HT1080 (cell line): ENCODE measurements around the gene CATSPERE. TPM values are rescaled to one million over a fixed set of nuclear protein-coding genes. Genes with fewer than 3 reads are reported as not detected.
"Not testable (repeated sequence)": the region's sequence is repeated elsewhere in the genome, so short reads cannot be mapped to it uniquely, and the experiment has no call there.

ENCODE experiments used
- DNase-seq: peaks from one replicate; pipeline ENCODE4 v3.0.0-alpha.2; 2015; ENCODE audit warnings: low read depth
- small RNA-seq: library from RNA; depleted of rRNA; stranded (forward); fragments of <200 nt; gene quantifications from one replicate; pipeline ENCODE3, GENCODE V24; 2014
- total RNA-seq: library from RNA; depleted of rRNA; stranded (reverse); fragments of >200 nt; shearing (Covaris generic); gene quantifications from 2 replicates; pipeline ENCODE4 v1.2.3, GENCODE V29; 2014; rRNA removed

Gene CATSPERE
- total RNA-seq, 1 experiment from 2014 or later: 0.10 TPM

DNA sequence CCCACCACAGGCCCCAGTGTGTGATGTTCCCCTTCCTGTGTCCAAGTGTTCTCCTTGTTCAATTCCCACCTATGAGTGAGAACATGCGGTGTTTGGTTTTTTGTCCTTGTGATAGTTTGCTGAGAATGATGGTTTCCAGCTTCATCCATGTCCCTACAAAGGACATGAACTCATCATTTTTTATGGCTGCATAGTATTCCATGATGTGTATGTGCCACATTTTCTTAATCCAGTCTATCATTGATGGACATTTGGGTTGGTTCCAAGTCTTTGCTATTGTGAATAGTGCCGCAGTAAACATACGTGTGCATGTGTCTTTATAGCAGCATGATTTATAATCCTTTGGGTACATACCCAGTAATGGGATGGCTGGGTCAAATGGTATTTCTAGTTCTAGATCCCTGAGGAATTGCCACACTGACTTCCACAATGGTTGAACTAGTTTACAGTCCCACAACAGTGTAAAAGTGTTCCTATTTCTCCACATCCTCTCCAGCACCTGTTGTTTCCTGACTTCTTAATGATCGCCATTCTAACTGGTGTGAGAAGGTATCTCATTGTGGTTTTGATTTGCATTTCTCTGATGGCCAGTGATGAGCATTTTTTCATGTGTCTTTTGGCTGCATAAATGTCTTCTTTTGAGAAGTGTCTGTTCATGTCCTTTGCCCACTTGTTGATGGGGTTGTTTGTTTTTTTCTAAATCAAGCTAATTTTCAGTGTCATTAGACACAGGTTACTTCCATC lies 200.7 kb downstream of the CATSPERE start:
- not testable (repeated sequence) for DNase-seq

DNA sequence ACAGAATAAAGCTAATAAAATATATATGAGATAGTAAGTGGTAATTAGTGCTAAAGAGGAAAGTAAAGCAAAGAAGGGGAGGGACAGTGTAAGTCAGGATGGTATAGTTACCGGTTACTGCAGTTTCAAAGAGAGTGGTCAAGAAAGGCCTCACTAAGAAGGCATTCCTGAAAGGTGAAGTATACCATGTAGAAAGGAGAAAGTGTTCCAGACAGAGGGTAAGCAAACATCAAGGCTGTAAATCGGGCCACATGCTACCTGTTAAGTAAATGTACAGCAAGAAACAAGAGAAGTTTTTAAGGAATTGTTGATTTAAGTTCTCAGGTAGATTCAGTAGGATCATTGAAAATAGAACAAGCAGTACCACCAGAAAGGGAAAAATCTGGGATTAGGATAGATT lies 201.5 kb downstream of the CATSPERE start:
- DNase-seq: no peak

DNA sequence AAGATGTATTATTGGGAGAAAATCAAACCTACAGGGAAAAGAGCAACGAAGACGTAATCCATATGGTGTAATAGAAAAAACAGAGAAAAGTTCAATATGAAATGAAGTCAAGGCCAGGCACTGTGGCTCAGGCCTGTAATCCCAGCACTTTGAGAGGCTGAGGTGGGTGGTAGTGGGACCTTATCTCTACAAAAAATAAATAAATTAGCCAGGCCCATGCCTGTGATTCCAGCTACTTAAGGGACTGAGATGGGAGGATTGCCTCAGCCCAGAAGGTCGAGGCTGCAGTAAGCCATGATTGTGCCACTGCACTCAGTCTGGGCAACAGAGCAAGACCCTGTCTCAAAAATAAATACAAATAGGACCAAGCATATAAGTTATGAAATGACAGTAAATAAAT lies 203.3 kb downstream of the CATSPERE start:
- DNase-seq: no peak

DNA sequence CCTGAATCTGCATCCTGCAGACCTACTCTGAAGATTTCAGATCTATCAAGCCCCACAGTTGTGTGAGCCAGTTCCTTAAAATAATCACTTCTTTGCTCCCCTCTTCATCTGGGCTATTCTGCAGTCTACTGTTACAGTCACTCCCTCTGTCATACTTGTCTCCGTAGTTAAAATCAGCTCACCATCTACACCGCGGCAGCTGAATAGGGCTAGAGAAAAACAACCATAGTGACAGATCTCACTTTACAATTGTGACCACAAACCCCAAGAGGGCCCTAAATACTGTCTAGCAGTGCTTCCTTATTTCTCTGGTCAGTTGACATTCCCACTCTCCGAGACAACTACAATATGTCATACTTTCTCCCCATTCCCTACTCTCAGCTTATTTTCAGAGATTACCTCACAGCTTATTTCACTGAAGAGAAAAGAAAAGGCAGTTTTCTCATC lies 204.7 kb downstream of the CATSPERE start:
- no peak for DNase-seq

DNA sequence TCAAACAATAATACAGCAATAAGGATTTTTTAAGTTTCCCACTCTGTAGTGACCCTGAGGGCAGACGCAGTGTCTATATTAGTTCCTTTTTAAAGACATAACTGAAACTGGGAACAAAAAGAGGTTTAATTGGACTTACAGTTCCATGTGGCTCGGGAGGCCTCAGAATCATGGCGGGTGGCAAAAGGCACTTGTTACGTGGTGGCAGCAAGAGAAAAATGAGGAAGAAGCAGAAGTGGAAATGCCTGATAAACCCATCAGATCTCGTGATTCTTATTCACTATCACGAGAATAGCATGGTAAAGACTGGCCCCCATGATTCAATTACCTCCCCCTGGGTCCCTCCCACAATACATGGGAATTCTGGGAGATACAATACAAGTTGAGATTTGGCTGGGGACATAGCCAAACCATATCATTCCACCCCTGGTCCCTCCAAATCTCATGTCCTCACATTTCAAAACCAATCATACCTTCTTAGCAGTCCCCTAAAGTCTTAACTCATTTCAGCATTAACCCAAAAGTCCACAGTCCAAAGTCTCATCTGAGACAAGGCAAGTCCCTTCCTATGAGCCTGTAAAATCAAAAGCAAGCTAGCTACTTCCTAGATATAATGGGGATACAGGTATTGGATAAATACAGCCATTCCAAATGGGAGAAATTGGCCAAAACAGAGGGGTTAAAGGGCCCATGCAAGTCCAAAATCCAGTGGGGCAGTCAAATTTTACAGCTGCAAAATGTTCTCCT lies 205.8 kb downstream of the CATSPERE start:
- DNase-seq: not testable (repeated sequence)

DNA sequence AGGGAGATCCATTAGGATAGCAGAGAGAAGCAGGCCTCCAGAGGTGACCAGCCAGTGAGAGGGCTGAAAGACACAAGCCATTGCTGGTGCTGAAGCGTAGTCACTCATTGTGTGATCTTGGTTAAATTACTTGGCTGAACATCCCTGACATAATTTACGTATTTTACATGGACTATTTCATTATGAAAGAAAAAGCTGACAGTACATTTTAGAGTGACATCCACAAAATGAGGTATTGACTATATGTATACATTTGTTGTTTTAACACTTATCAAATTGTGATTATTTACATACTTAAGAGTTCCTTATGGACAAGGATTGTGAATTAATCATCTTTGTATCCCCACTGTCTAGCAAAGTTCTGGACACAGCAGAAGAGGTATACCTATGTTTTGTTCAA lies 206.7 kb downstream of the CATSPERE start:
- no peak for DNase-seq

DNA sequence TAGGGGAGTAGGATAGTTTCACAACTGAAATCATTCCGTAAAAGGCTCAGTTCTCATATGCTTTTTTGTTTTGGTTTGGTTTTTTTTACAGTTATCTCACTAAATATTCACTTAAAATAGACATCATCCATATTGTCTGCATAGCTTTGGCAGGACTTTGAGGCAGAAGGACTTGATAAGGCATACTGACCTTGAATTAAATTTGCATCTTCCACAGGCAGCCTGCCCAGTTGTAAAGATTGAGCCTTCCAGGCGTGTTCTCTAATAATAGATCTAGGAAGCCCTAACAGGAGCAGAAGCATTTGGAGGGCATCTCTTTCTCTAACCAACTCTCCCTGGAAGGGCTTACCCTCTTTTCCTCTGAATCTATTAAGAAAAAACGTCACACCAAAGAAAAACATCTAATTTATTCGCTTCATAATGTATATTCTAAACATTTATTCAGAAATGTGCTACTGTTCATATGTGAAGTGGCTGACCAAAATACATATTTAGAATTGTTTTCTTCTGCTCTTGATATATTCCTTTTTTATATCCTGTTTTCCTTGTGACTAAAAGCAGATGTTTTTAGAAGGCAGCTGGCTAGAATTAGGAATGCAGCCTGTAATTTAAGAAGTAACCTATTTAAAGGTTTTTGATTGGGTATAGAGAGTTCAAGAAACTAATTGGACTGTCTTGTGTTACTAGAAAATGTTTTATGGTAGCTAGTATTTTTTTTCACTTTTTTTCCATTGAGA lies 212.0 kb downstream of the CATSPERE start:
- DNase-seq: no peak

DNA sequence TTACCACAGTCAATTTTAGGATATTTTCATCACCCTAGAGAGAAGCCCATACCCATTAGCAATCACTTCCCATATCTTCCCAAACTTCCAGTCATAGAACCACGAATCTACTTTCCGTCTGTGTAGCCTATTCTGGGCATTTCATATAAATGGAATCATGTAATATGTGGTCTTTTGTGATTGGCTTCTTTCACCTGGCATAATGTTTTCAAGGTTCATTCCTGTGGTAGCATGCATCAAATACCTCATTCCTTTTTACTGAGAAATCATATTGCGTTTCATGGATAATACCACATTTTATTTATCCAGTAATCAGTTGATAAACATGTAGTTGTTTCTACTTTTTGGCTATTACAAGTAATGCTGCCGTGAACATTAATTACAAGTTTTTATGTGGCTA lies 213.4 kb downstream of the CATSPERE start:
- no peak for DNase-seq

DNA sequence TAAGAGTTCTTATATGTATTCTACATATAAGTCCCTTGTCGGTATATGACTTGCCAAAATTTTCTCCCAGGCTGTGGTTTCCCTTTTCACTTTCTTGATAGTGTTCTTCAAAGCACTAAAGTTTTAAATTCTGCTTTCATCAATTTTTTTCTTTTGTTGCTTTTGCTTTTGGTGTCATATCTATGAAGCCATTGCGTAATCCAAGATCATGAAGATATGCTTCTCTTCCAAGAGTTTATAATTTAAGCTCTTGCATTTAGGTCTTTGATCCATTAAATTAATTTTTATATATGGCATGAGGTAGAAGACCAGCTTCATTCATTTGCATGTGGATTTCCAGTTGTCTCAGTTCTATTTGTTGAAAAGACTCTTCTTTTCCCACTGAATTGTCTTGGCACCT lies 214.1 kb downstream of the CATSPERE start:
- no peak for DNase-seq

DNA sequence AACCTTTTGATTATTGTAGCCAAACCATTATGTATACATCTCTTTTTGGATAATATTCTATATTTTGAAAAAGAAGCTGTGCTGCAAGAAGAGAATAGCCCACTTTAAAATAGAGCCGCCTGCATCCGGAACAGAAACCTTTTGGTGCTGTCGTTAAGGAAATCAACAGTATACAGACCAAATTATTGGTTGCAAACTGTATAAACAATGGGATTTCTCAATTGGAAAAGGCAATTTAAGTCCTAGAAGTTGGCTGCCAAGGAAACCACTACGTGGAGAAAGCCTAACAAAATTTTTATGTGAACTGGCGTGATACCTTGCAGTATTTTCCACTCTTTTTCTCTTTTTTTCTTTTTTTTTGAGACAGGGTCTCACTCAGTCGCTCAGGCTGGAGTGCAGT lies 217.6 kb downstream of the CATSPERE start:
- no peak for DNase-seq

DNA sequence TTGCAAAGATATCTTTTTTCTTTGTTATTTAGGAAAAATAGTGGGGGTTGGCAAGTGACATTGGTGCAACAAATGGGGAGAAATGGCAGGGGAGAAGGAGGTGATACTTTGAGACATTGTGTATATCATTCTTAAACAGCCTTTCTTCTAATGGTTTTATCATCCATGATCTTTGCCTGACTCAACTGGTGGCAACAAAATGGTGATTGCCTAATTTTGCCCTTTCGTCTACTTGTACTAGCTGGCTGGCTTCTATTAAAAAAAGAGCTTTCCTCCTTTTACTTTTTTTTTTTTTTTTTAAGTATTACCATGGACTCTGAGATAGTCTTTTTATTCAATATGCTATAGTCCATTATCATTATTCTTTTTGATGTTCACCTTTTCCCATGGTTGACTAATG lies 219.6 kb downstream of the CATSPERE start:
- no peak for DNase-seq

DNA sequence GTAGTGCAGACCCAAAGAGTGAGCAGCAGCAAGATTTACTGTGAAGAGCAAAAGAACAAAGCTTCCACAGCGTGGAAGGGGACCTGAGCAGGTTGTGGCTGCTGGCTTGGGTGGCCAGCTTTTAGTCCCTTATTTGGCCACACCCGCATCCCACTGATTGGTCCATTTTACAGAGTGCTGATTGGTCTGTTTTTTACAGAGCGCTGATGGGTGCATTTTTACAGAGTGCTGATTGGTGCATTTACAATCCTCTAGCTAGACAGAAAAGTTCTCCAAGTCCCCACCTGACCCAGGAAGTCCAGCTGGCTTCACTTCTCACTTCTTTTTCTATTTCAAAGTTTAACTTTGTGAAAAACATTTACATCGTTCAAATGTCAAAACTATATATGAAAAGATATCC lies 221.0 kb downstream of the CATSPERE start:
- DNase-seq: not testable (repeated sequence)

Small RNA genes within 50 kb of the gene (small RNA-seq; reads per million reads assigned to genes)
- not detected for gene CYCSP5

Other genes starting within 250 kb of the CATSPERE start
- 43.3 and 53.1 TPM in 2 replicates for gene ADSS2, start 9.4 kb upstream of the CATSPERE start, total RNA-seq
- gene DESI2, start 191.9 kb downstream of the CATSPERE start, total RNA-seq: 47.2 and 66.7 TPM in 2 replicates